Keratinocyte (primary cell): ENCODE measurements around the gene STXBP5L. TPM values are rescaled to one million over a fixed set of nuclear protein-coding genes. Genes with fewer than 3 reads are reported as not detected.
"Not testable (repeated sequence)": the region's sequence is repeated elsewhere in the genome, so short reads cannot be mapped to it uniquely, and the experiment has no call there.

ENCODE experiments used
- DNase-seq: peaks from one replicate; pipeline ENCODE4 v3.0.0-alpha.2; 2011; ENCODE audit warnings: low read depth, missing footprints, low spot score
- FAIRE-seq: peaks from 2 replicates; lab custom pipeline; 2011; peaks lifted over from hg19 to GRCh38; lab: Jason Lieb, UNC
- H2AFZ ChIP-seq: 2 replicates; pipeline ENCODE4 v1.6.0; 2012; ENCODE audit warnings: low read length, control low read depth, inconsistent platforms; ENCODE audit not compliant: control insufficient read depth
- H3K27ac ChIP-seq: 2 replicates; pipeline ENCODE4 v1.5.1; 2011; ENCODE audit warnings: low read length; ENCODE audit not compliant: control insufficient read depth, insufficient read depth
- H3K27me3 ChIP-seq: 3 replicates; pipeline ENCODE4 v1.6.0; 2011; ENCODE audit warnings: low read length; ENCODE audit not compliant: control insufficient read depth, insufficient read depth; ENCODE audit errors: extremely low read depth
- H3K36me3 ChIP-seq, 2 experiments: 2 replicates in 1 of 2; 3 replicates in 1 of 2; pipeline ENCODE4 v1.5.1; 2011; ENCODE audit warnings: low read length in 2 of 2, mild to moderate bottlenecking in 1 of 2; ENCODE audit not compliant: control insufficient read depth in 2 of 2, insufficient read depth in 2 of 2; ENCODE audit errors: extremely low read depth in 1 of 2
- H3K4me1 ChIP-seq: 3 replicates; pipeline ENCODE4 v1.5.1; 2011; ENCODE audit warnings: low read length; ENCODE audit not compliant: control insufficient read depth, insufficient read depth; ENCODE audit errors: extremely low read depth
- H3K4me2 ChIP-seq: 3 replicates; pipeline ENCODE4 v1.6.0; 2011; ENCODE audit warnings: low read depth, low read length; ENCODE audit not compliant: control insufficient read depth, insufficient read depth; ENCODE audit errors: extremely low read depth
- H3K4me3 ChIP-seq, 3 experiments: fragments of 200-600 bp in 1 of 3; sonication (generic) in 1 of 3; 2 replicates in 2 of 3; 3 replicates in 1 of 3; pipeline ENCODE4 v1.5.1; 2011 to 2016; ENCODE audit warnings: low read length in 3 of 3, mild to moderate bottlenecking in 3 of 3, control low read depth in 2 of 3, inconsistent platforms in 1 of 3, low read depth in 1 of 3, mixed read lengths in 1 of 3, mixed run types in 1 of 3, moderate library complexity in 1 of 3; ENCODE audit not compliant: control insufficient read depth in 2 of 3, insufficient read depth in 2 of 3; ENCODE audit errors: extremely low read depth in 1 of 3
- H3K79me2 ChIP-seq: 2 replicates; pipeline ENCODE4 v1.6.0; 2012; ENCODE audit warnings: low read length; ENCODE audit not compliant: control insufficient read depth, insufficient read depth
- H3K9ac ChIP-seq: 3 replicates; pipeline ENCODE4 v1.6.0; 2011; ENCODE audit warnings: low read length; ENCODE audit not compliant: control insufficient read depth, insufficient read depth; ENCODE audit errors: extremely low read depth
- H3K9me1 ChIP-seq: 3 replicates; pipeline ENCODE4 v1.6.0; 2011; ENCODE audit warnings: low read length; ENCODE audit not compliant: control insufficient read depth, insufficient read depth; ENCODE audit errors: extremely low read depth
- H3K9me3 ChIP-seq: 2 replicates; pipeline ENCODE4 v1.5.1; 2012; ENCODE audit warnings: low read depth, low read length; ENCODE audit not compliant: control insufficient read depth
- H4K20me1 ChIP-seq: 3 replicates; pipeline ENCODE4 v1.6.0; 2011; ENCODE audit warnings: low read length; ENCODE audit not compliant: control insufficient read depth, insufficient read depth; ENCODE audit errors: extremely low read depth
- EZH2 ChIP-seq: IDR thresholded peaks from one replicate; pipeline ENCODE4 v1.6.1; 2012; ENCODE audit warnings: inconsistent platforms, mild to moderate bottlenecking, low read length, moderate library complexity
- dilution Hi-C: fragments of 300-500 bp; cut with MboI; formaldehyde crosslinking; loops from one replicate; pipeline ENCODE4 v1.7.0; 2020; ENCODE audit warnings: low sequenced_read_pairs; ENCODE audit not compliant: extremely low pct_ligation_motif_present
- polyA plus RNA-seq, 5 experiments: library from polyadenylated mRNA; depleted of rRNA in 3 of 5; stranded (reverse) in 3 of 5; stranded (forward) in 1 of 5; unstranded in 1 of 5; fragments of >200 nt; gene quantifications; 1 replicate in 1 of 5; 2 replicates in 3 of 5; 3 replicates in 1 of 5; pipeline versions ENCODE4 v1.2.1 to v1.2.3, GENCODE V29; 2011 to 2012; ENCODE audit warnings: missing spikeins in 2 of 5, low read depth in 1 of 5, low replicate concordance in 1 of 5
- TF ChIP-seq, protein P1 (sequence below), 3 experiments: IDR thresholded peaks in 1 of 3; conservative IDR thresholded peaks in 1 of 3; optimal IDR thresholded peaks in 1 of 3; 2 replicates in 2 of 3; 3 replicates in 1 of 3; pipeline versions ENCODE3 to v1.5.1; 2011; ENCODE audit warnings: low read length in 3 of 3, mild to moderate bottlenecking in 3 of 3, moderate library complexity in 2 of 3, control low read depth in 1 of 3, inconsistent platforms in 1 of 3; ENCODE audit not compliant: insufficient read depth in 2 of 3; ENCODE audit errors: extremely low read depth in 1 of 3

Gene STXBP5L
- polyA plus RNA-seq, 1 donor (not counting 4 experiments of a cell fraction or from before 2014, with no cell fraction given) = not detected

- FAIRE-seq = no peak
- Histone ChIP-seq H3K36me3 (no peaks in the 10 kb centered on the region), H3K4me1 (no peaks in the 10 kb centered on the region), H3K27ac (no peak overlapping the region), H3K9ac (no peak overlapping the region), H2AFZ (no peak overlapping the region), H3K4me3 (no peak overlapping the region), H3K9me3 (no peaks in the 10 kb centered on the region), H4K20me1 (no peaks in the 10 kb centered on the region), H3K79me2 (no peaks in the 10 kb centered on the region), H3K27me3 (no peaks in the 10 kb centered on the region), H3K4me2 (no peak overlapping the region), H3K9me1 (no peaks in the 10 kb centered on the region)
- no peak for TF ChIP-seq EZH2
- TF ChIP-seq, protein P1, sequence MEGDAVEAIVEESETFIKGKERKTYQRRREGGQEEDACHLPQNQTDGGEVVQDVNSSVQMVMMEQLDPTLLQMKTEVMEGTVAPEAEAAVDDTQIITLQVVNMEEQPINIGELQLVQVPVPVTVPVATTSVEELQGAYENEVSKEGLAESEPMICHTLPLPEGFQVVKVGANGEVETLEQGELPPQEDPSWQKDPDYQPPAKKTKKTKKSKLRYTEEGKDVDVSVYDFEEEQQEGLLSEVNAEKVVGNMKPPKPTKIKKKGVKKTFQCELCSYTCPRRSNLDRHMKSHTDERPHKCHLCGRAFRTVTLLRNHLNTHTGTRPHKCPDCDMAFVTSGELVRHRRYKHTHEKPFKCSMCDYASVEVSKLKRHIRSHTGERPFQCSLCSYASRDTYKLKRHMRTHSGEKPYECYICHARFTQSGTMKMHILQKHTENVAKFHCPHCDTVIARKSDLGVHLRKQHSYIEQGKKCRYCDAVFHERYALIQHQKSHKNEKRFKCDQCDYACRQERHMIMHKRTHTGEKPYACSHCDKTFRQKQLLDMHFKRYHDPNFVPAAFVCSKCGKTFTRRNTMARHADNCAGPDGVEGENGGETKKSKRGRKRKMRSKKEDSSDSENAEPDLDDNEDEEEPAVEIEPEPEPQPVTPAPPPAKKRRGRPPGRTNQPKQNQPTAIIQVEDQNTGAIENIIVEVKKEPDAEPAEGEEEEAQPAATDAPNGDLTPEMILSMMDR (optimal IDR thresholded peaks at IDR 0.05 in 1 of 3, IDR thresholded peaks at IDR 0.05 in 1 of 3, conservative IDR thresholded peaks at IDR 0.05 in 1 of 3; ENCODE audit: extremely low read depth in 1 of 3, insufficient read depth in 2 of 3, low read length in 3 of 3) = no peak
- dilution Hi-C loops = no loop called here
- DNase-seq = no peak
Observed at GRCh38 chr3:121075191-121075590, 167.2 kb downstream of the STXBP5L start.

GRCh38 chr3:121078378-121079101, 170.5 kb downstream of the STXBP5L start:
- H2AFZ ChIP-seq, H3K9ac ChIP-seq, H3K4me2 ChIP-seq, H3K9me1 ChIP-seq, H3K36me3 ChIP-seq, H3K9me3 ChIP-seq, H3K79me2 ChIP-seq, H3K4me3 ChIP-seq, H4K20me1 ChIP-seq, FAIRE-seq, dilution Hi-C loops, DNase-seq, H3K27me3 ChIP-seq, H3K4me1 ChIP-seq, H3K27ac ChIP-seq: not testable (repeated sequence)

DNA sequence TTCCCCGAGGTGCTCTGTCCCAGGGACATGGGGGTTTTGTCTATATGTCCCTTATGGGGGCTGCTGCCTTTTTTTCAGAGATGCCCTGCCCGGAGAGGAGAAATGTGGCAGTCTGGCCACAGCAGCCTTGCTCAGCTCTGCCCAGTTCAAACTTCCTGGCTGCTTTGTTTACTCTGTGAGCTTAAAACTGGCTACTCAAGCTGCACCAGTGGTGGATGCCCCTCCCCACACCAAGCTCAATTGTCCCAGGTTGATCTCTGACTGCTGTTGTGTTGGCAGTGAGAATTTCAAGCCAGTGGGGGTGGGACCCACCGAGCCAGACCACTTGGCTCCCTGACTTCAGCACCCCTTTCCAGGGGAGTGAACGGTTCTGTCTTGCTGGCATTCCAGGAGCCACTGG, 188.9 kb downstream of the STXBP5L start:
- DNase-seq (no peak), FAIRE-seq (no peak)
- dilution Hi-C loops = no loop called here
- Histone ChIP-seq H3K36me3 (no peaks in the 10 kb centered on the region), H3K9ac (no peak overlapping the region), H3K4me1 (no peaks in the 10 kb centered on the region), H3K9me1 (no peaks in the 10 kb centered on the region), H3K79me2 (no peaks in the 10 kb centered on the region), H2AFZ (no peak overlapping the region), H4K20me1 (no peaks in the 10 kb centered on the region), H3K4me3 (no peak overlapping the region), H3K27me3 (no peaks in the 10 kb centered on the region), H3K4me2 (no peak overlapping the region), H3K9me3 (no peaks in the 10 kb centered on the region), H3K27ac (no peak overlapping the region)
- no peak for TF ChIP-seq EZH2
- TF ChIP-seq, protein P1 (optimal IDR thresholded peaks at IDR 0.05 in 1 of 3, IDR thresholded peaks at IDR 0.05 in 1 of 3, conservative IDR thresholded peaks at IDR 0.05 in 1 of 3; ENCODE audit: extremely low read depth in 1 of 3, insufficient read depth in 2 of 3, low read length in 3 of 3) = no peak

DNA sequence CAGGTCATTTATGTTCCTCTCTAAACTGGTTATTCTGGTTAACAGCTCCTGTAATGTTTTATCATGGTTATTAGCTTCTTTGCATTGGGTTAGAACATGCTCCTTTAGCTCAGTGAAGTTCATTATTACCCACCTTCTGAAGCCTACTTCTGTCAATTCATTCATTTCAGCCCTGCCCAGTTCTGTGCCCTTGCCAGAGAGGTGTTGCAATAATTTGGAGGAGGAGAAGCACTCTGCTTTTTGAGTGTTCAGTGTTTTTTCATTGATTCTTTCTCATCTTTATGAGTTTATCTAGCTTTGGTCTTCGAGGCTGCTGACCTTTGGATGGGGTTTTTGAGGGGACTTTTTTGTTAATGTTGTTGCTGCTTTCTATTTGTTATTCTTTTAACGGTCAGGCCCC, 203.1 kb downstream of the STXBP5L start:
- H3K79me2 ChIP-seq, H3K27ac ChIP-seq, H3K9me3 ChIP-seq, H2AFZ ChIP-seq, H3K27me3 ChIP-seq, H3K4me1 ChIP-seq, H3K4me2 ChIP-seq, H4K20me1 ChIP-seq, H3K4me3 ChIP-seq, DNase-seq, dilution Hi-C loops, H3K36me3 ChIP-seq, H3K9me1 ChIP-seq, FAIRE-seq, H3K9ac ChIP-seq: not testable (repeated sequence)
